Measurements from ENCODE around the gene PPP2R2D. TPM values are rescaled to one million over a fixed set of nuclear protein-coding genes. Genes with fewer than 3 reads are reported as not detected.

The PPP2R2D gene
- polyA plus RNA-seq, 1 donor (not counting 4 experiments of a cell fraction or from before 2014, with no cell fraction given) = 49.1 TPM

DNA sequence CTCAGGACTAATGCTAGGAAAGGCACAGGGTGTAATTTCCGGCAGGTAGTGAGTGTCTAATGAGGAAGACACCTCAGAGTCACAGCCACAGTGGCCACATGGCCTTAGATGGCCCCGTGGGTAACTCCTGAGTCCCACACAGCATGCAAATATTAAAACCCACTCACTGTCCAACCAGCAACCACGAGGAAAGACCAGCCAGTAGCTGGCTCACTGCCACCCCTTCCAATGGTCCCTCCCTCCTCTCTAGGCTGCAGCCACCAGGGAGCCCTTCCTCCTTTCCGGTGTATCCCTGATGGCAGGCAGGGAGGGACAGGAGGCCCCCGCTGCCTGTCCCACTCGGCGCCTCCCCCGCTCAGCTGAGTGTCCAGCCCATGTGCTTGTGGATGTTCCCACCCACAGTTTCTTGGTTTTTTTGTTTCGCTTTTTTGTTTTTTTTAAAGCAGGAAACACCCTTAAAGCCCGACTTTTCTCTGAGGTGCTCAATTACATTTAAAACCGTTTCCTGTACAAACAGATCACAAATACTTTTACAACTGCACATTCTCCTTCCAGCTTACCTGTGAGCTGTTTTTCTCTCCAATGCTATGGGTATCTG, 71.8 kb downstream of the PPP2R2D start:
- H3K4me2 ChIP-seq (ENCODE audit: control insufficient read depth, extremely low read depth, insufficient read depth, low read depth, low read length) = no peak overlapping the region
- no peak overlapping the region for H3K4me3 ChIP-seq (ENCODE audit: control insufficient read depth in 2 of 3, extremely low read depth in 1 of 3, insufficient read depth in 2 of 3, low read depth in 1 of 3, low read length in 3 of 3)
- H2AFZ ChIP-seq (ENCODE audit: control insufficient read depth, low read length) = no peak overlapping the region
- peaks cover 7% of the 10 kb centered on the region for H4K20me1 ChIP-seq (ENCODE audit: control insufficient read depth, extremely low read depth, insufficient read depth, low read length)
- H3K9me1 ChIP-seq (ENCODE audit: control insufficient read depth, extremely low read depth, insufficient read depth, low read length) = peaks cover 3% of the 10 kb centered on the region
- no peaks in the 10 kb centered on the region for H3K4me1 ChIP-seq (ENCODE audit: control insufficient read depth, extremely low read depth, insufficient read depth, low read length)
- TF ChIP-seq EZH2 (IDR thresholded peaks at IDR 0.05; ENCODE audit: low read length) = no peak
- TF ChIP-seq, protein P1, sequence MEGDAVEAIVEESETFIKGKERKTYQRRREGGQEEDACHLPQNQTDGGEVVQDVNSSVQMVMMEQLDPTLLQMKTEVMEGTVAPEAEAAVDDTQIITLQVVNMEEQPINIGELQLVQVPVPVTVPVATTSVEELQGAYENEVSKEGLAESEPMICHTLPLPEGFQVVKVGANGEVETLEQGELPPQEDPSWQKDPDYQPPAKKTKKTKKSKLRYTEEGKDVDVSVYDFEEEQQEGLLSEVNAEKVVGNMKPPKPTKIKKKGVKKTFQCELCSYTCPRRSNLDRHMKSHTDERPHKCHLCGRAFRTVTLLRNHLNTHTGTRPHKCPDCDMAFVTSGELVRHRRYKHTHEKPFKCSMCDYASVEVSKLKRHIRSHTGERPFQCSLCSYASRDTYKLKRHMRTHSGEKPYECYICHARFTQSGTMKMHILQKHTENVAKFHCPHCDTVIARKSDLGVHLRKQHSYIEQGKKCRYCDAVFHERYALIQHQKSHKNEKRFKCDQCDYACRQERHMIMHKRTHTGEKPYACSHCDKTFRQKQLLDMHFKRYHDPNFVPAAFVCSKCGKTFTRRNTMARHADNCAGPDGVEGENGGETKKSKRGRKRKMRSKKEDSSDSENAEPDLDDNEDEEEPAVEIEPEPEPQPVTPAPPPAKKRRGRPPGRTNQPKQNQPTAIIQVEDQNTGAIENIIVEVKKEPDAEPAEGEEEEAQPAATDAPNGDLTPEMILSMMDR (optimal IDR thresholded peaks at IDR 0.05 in 1 of 3, IDR thresholded peaks at IDR 0.05 in 1 of 3, conservative IDR thresholded peaks at IDR 0.05 in 1 of 3; ENCODE audit: extremely low read depth in 1 of 3, insufficient read depth in 2 of 3, low read length in 3 of 3) = no peak
- DNase-seq (ENCODE audit: low read depth, low spot score) (no peak), FAIRE-seq (no peak)
- no peaks in the 10 kb centered on the region for H3K27me3 ChIP-seq (ENCODE audit: control insufficient read depth, extremely low read depth, insufficient read depth, low read length)
- H3K9ac ChIP-seq (ENCODE audit: control insufficient read depth, extremely low read depth, insufficient read depth, low read length) = no peak overlapping the region
- no peak overlapping the region for H3K27ac ChIP-seq (ENCODE audit: control insufficient read depth, insufficient read depth, low read length)
- dilution Hi-C loops (cut with MboI; ENCODE audit: extremely low pct_ligation_motif_present, low sequenced_read_pairs) = no loop called here
- peaks cover 23 to 41% of the 10 kb centered on the region in 2 experiments for H3K36me3 ChIP-seq (ENCODE audit: control insufficient read depth in 2 of 2, extremely low read depth in 1 of 2, insufficient read depth in 2 of 2, low read length in 2 of 2)
- H3K9me3 ChIP-seq (ENCODE audit: control insufficient read depth, low read depth, low read length) = no peaks in the 10 kb centered on the region
- peaks cover 41% of the 10 kb centered on the region for H3K79me2 ChIP-seq (ENCODE audit: control insufficient read depth, insufficient read depth, low read length)

DNA sequence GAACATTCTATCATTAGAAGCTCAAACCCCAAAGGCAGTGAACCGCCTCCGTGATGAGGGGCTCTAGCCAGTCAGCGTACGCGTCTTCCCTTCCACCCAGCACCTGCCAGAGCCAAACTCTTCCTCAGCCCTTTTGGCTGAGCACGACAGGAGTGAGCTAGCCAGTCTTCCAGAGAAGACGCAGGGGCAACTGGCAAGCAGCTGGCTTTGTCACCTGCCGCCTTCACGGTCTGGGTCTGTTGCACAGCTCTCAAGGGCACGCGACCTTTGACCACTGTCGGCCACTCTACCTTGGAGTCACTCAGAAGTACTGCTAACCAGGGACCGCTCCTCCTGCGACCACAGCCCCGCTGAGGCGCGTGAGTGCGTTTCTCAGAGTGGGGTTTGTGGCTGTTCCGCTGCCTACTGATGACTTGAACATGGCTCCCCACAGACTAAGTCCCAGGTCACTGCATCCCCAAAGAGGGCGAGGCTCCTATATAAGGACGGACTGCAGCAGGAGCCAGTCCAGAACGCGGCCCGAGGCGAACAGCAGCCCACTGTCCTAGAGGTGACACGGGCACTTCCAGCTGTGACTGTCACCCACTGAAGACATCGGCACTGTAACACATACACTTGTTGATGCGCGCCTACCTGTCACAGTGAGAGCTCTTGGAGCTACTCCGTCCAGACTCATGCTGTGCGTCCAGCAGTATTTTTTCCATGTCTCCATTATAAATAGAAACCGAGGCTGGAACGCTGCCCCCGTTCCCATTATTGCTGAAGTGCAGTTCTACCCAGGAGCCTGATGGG, 72.5 kb downstream of the PPP2R2D start:
- Histone ChIP-seq H3K9ac (ENCODE audit: control insufficient read depth, extremely low read depth, insufficient read depth, low read length) (no peak overlapping the region), H4K20me1 (ENCODE audit: control insufficient read depth, extremely low read depth, insufficient read depth, low read length) (peaks cover 7% of the 10 kb centered on the region), H3K27me3 (ENCODE audit: control insufficient read depth, extremely low read depth, insufficient read depth, low read length) (no peaks in the 10 kb centered on the region), H3K9me1 (ENCODE audit: control insufficient read depth, extremely low read depth, insufficient read depth, low read length) (peaks cover 3% of the 10 kb centered on the region), H3K4me1 (ENCODE audit: control insufficient read depth, extremely low read depth, insufficient read depth, low read length) (no peaks in the 10 kb centered on the region), H3K27ac (ENCODE audit: control insufficient read depth, insufficient read depth, low read length) (no peak overlapping the region), H3K36me3 (ENCODE audit: control insufficient read depth in 2 of 2, extremely low read depth in 1 of 2, insufficient read depth in 2 of 2, low read length in 2 of 2) (peaks cover 27 to 41% of the 10 kb centered on the region in 2 experiments), H3K4me3 (ENCODE audit: control insufficient read depth in 2 of 3, extremely low read depth in 1 of 3, insufficient read depth in 2 of 3, low read depth in 1 of 3, low read length in 3 of 3) (no peak overlapping the region), H3K9me3 (ENCODE audit: control insufficient read depth, low read depth, low read length) (no peaks in the 10 kb centered on the region), H3K79me2 (ENCODE audit: control insufficient read depth, insufficient read depth, low read length) (peaks cover 45% of the 10 kb centered on the region), H2AFZ (ENCODE audit: control insufficient read depth, low read length) (no peak overlapping the region), H3K4me2 (ENCODE audit: control insufficient read depth, extremely low read depth, insufficient read depth, low read depth, low read length) (no peak overlapping the region)
- DNase-seq (ENCODE audit: low read depth, low spot score) (no peak), FAIRE-seq (no peak)
- dilution Hi-C loops (cut with MboI; ENCODE audit: extremely low pct_ligation_motif_present, low sequenced_read_pairs) = no loop called here
- TF ChIP-seq, protein P1 (optimal IDR thresholded peaks at IDR 0.05 in 1 of 3, IDR thresholded peaks at IDR 0.05 in 1 of 3, conservative IDR thresholded peaks at IDR 0.05 in 1 of 3; ENCODE audit: extremely low read depth in 1 of 3, insufficient read depth in 2 of 3, low read length in 3 of 3) = no peak
- TF ChIP-seq EZH2 (IDR thresholded peaks at IDR 0.05; ENCODE audit: low read length) = no peak

Data from keratinocyte (primary cell).